Measurements from ENCODE around the gene PAK6.
A peak's percentile ranks its signal among the peaks of the same experiment; 100 is the strongest.

The PAK6 gene

DNA sequence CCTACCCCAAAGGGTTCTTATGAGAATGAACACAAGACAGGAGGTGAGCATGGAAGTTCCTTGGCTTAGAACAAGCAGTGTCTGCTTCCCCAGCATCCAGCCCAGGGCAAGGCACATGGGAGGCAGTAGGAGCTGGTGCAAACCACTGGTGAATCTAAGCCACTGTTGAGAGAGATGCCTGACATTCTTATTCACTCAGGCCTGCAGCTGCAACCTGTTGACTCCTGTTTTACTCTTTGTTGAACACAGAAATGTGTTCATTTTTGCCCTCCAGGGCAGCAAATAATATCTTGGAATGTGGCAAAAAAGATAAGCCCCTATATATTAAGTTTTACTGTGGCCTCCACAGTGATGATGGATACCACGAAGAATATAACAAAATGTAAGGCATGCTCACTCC is 8.9 kb upstream of the PAK6 start:
- DNase-seq (ENCODE audit: low read depth, low spot score) = no peak
- TF ChIP-seq, protein P1, sequence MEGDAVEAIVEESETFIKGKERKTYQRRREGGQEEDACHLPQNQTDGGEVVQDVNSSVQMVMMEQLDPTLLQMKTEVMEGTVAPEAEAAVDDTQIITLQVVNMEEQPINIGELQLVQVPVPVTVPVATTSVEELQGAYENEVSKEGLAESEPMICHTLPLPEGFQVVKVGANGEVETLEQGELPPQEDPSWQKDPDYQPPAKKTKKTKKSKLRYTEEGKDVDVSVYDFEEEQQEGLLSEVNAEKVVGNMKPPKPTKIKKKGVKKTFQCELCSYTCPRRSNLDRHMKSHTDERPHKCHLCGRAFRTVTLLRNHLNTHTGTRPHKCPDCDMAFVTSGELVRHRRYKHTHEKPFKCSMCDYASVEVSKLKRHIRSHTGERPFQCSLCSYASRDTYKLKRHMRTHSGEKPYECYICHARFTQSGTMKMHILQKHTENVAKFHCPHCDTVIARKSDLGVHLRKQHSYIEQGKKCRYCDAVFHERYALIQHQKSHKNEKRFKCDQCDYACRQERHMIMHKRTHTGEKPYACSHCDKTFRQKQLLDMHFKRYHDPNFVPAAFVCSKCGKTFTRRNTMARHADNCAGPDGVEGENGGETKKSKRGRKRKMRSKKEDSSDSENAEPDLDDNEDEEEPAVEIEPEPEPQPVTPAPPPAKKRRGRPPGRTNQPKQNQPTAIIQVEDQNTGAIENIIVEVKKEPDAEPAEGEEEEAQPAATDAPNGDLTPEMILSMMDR (IDR thresholded peaks at IDR 0.05; ENCODE audit: low read depth, low read length) = no peak
- in situ Hi-C loops (cut with HindIII; ENCODE audit: low sequenced_read_pairs) = no loop called here
- H3K4me3 ChIP-seq (ENCODE audit: low read depth, low read length) = no peak overlapping the region

DNA sequence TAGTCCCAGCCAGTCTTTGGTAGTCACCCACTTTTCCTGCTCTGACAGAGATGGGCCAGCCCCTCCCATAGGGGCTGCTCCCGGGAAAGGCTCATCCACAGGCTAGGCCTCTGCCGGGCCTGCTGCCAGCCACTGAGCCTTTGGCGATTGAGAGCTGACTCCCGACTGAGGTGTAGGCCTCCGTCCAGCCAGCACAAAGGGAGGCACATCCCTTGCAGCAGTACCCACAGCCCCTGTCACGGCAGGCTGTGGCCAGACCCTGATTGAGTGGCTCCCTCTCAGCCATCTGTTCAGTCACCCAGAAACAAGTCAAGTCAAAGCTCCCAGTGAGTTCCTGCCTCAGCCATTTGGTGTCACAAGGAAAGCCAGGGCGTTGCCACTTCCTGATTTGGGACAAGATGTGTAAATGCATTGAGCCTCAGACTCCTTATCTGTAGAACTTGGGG is 6.2 kb upstream of the PAK6 start:
- TF ChIP-seq, protein P1 (IDR thresholded peaks at IDR 0.05; ENCODE audit: low read depth, low read length) = no peak
- DNase-seq (ENCODE audit: low read depth, low spot score) = peak; percentile 17
- in situ Hi-C loops (cut with HindIII; ENCODE audit: low sequenced_read_pairs) = no loop called here
- H3K4me3 ChIP-seq (ENCODE audit: low read depth, low read length) = no peak overlapping the region

DNA sequence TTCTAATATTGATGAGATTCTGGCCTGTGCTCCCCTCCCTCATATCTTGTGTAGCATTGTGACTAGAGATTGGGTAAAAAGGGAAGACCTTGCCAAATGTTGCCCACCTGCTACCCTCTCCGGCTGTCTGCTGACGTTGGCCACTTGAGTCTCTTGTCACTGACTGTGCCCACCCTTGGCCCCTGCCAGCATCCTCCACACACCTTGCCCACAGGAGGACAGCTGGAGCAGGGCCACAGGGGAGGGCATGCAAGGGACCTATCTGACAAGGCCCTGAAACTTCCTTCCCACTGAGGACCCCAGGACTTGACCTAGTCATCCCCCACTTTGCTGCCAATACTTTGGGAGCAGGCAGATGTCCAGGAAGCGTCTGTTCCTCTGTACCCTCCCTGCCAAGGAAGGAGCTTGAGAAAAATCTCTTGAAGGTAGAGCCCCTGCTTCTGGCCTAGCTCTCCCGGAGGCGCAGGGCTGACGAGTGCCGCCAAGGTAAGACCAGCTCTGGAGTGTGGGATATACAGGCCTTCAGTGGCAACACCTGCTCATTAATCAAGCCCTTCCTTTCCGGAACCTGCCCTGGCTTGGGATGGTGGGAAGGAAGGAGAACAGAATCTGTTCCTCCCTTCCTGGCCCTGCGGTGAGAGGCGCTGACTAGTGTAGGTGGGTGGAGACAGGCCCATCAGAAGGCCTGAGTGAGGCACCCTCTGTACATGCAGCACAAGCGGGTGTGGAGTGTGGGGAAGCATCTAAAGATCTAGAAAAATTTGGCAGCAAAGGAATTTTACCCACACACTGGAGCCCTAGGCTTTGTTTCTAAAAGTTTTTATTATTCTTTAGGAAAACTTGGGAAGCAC is 4.9 kb upstream of the PAK6 start:
- no peak overlapping the region for H3K4me3 ChIP-seq (ENCODE audit: low read depth, low read length)
- DNase-seq (ENCODE audit: low read depth, low spot score) = no peak
- TF ChIP-seq, protein P1 (IDR thresholded peaks at IDR 0.05; ENCODE audit: low read depth, low read length) = no peak
- in situ Hi-C loops (cut with HindIII; ENCODE audit: low sequenced_read_pairs) = no loop called here

DNA sequence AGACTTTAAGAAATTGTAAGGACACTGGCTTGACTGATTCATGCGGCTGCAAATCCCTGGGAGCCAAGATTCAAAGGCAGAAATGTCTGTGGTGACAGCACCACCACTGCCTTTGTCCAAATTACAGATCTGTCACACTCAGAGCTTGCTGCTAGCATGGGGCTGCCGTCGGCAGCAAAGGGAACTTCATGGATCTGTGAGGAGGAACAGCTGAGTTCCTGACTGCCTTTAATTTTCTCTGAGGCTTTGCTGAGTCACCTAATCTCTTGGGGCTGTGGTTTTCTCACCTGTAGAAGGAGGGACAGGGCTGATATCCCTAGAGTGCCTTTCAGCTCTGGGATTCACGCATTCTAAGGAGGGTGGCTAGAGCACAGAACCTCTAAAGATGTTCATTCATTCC is 4.1 kb upstream of the PAK6 start:
- H3K4me3 ChIP-seq (ENCODE audit: low read depth, low read length) = no peak overlapping the region
- DNase-seq (ENCODE audit: low read depth, low spot score) = no peak
- in situ Hi-C loops (cut with HindIII; ENCODE audit: low sequenced_read_pairs) = no loop called here
- TF ChIP-seq, protein P1 (IDR thresholded peaks at IDR 0.05; ENCODE audit: low read depth, low read length) = no peak

DNA sequence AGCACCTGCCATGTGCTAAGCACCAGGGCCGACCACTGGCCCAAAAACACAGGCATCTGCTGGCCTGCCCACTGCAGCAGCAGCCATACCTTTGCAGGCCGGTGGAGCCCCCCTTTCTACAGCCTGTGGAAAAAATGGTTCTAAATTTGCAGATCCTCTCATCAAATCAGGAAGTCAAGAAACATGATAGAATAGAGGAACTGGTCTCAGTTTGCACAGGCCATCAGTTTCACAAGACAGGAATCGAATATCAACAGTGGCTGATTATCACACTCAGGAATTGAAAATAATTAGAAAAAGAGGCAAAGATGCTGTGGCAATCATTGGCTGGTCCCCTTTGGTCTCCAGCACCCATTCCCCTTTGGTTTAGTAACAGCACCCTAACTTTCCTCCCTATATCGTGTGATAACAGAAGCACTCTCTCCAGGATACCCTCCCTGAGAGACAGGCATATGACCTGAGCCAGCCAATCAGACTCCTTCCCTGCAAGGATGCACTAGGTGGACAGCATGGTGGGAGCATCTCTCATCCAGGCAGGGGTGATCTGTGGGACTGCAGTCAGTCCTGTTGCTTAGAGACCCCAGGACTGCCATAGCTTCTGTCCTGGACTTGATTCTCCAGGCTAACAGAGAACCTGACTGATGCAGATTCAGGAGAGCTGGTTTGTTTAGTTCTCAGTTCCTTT is 3.5 kb upstream of the PAK6 start:
- in situ Hi-C loops (cut with HindIII; ENCODE audit: low sequenced_read_pairs) = no loop called here
- DNase-seq (ENCODE audit: low read depth, low spot score) = no peak
- TF ChIP-seq, protein P1 (IDR thresholded peaks at IDR 0.05; ENCODE audit: low read depth, low read length) = no peak
- H3K4me3 ChIP-seq (ENCODE audit: low read depth, low read length) = no peak overlapping the region

DNA sequence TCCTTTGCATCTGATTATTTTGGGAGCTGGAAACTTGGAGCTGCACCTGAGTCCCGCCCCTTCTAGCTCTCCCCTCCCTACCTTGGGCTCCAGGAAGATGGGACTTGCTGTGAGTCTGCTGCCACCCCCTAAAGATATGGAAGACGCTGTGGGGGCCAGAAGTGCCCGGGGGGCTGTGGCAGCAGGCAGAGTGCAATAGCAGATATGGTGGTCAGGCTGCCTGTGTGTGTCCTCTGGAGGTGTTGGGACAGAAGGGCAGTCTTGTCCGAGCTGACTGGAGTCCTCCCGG is 485 bp downstream of the PAK6 start:
- TF ChIP-seq, protein P1 (IDR thresholded peaks at IDR 0.05; ENCODE audit: low read depth, low read length) = no peak
- no peak for DNase-seq (ENCODE audit: low read depth, low spot score)
- in situ Hi-C loops (cut with HindIII; ENCODE audit: low sequenced_read_pairs) = no loop called here
- peak overlapping the region; percentile 22 for H3K4me3 ChIP-seq (ENCODE audit: low read depth, low read length)
